HEK293 (cell line): ENCODE results near the gene HHAT.

ENCODE experiments used
- CTCF ChIP-seq: fragments of 450-650 bp; formaldehyde crosslinking; IDR thresholded peaks from 2 replicates; pipeline ENCODE4 v1.5.1; 2016; ENCODE audit warnings: missing biosample characterization, missing genetic modification characterization
- GLI4 ChIP-seq: fragments of 450-650 bp; formaldehyde crosslinking; IDR thresholded peaks from 2 replicates; pipeline ENCODE4 v1.5.1; 2016; ENCODE audit warnings: missing biosample characterization, missing genetic modification characterization
- KLF7 ChIP-seq: fragments of 450-650 bp; formaldehyde crosslinking; IDR thresholded peaks from 2 replicates; pipeline ENCODE4 v1.5.1; 2016; ENCODE audit warnings: missing biosample characterization, missing genetic modification characterization, borderline replicate concordance
- PRDM1 ChIP-seq: fragments of 450-650 bp; formaldehyde crosslinking; IDR thresholded peaks from 2 replicates; pipeline ENCODE4; 2016; ENCODE audit warnings: missing biosample characterization, missing genetic modification characterization
- SCRT2 ChIP-seq: fragments of 450-650 bp; formaldehyde crosslinking; IDR thresholded peaks from 2 replicates; pipeline ENCODE4 v1.5.1; 2016; ENCODE audit warnings: missing biosample characterization, missing genetic modification characterization
- ZBTB49 ChIP-seq: fragments of 450-650 bp; formaldehyde crosslinking; IDR thresholded peaks from 2 replicates; pipeline ENCODE4 v1.5.1; 2016; ENCODE audit warnings: missing biosample characterization, missing genetic modification characterization, low read depth
- ZEB2 ChIP-seq: fragments of 450-650 bp; formaldehyde crosslinking; IDR thresholded peaks from 2 replicates; pipeline ENCODE4 v1.5.1; 2016; ENCODE audit warnings: missing biosample characterization, missing genetic modification characterization
- ZNF660 ChIP-seq: fragments of 450-650 bp; IDR thresholded peaks from 2 replicates; pipeline ENCODE4 v1.5.1; 2018; ENCODE audit warnings: missing biosample characterization, mild to moderate bottlenecking, missing genetic modification characterization
- ZNF701 ChIP-seq: fragments of 450-650 bp; formaldehyde crosslinking; IDR thresholded peaks from 2 replicates; pipeline ENCODE4 v1.5.1; 2016; ENCODE audit warnings: missing biosample characterization, missing genetic modification characterization
- ZXDB ChIP-seq: fragments of 450-650 bp; formaldehyde crosslinking; IDR thresholded peaks from 2 replicates; pipeline ENCODE4 v1.5.1; 2016; ENCODE audit warnings: missing biosample characterization, missing genetic modification characterization

GRCh38 chr1:210328746-210329503 lies at the start of gene HHAT:
- TF ChIP-seq CTCF (tag by site-specific recombination) (no peak), ZBTB49 (no peak), ZEB2 (tag by site-specific recombination) (no peak; the same call in none of the 2 replicates), ZNF660 (tag by site-specific recombination) (peak; percentile 81; the same call in 1 of the 2 replicates), KLF7 (no peak), ZXDB (tag by site-specific recombination) (peak; percentile 61), PRDM1 (tag by site-specific recombination) (no peak), GLI4 (no peak), ZNF701 (tag by site-specific recombination) (no peak), SCRT2 (no peak)
